Measurements from ENCODE around the gene HMGXB4. TPM values are rescaled to one million over a fixed set of nuclear protein-coding genes. Genes with fewer than 3 reads are reported as not detected.
A peak's percentile ranks its signal among the peaks of the same experiment; 100 is the strongest.

HMGXB4 gene
- total and polyA plus RNA-seq, 2 of the 13 experiments (the other 11 are each of a cell fraction or from before 2014, with no cell fraction given) = 13.9 to 16.3 TPM

GRCh38 chr22:35299673-35300499 is 42.6 kb downstream of the HMGXB4 start, which contains the start of gene TOM1 (continued):
- TF ChIP-seq GABPA (IDR thresholded peaks at IDR 0.05; ENCODE audit: low read depth, low read length) (peak; percentile 50), GABPA (CRISPR knock-in tag; IDR thresholded peaks at IDR 0.05; ENCODE audit: low read depth) (peak; percentile 85), ZNF589 (CRISPR knock-in tag; conservative IDR thresholded peaks at IDR 0.05) (0 out of 2 replicates have a peak, but pooled peaks have one; percentile 50), ELF3 (CRISPR knock-in tag; IDR thresholded peaks at IDR 0.05) (no peak; the same call in 1 of the 2 replicates), ZFP37 (CRISPR knock-in tag; IDR thresholded peaks at IDR 0.05; ENCODE audit: borderline replicate concordance) (no peak), ATM (IDR thresholded peaks at IDR 0.05; ENCODE audit: borderline replicate concordance) (no peak), ZFP62 (CRISPR knock-in tag; IDR thresholded peaks at IDR 0.05) (no peak), TBX2 (CRISPR knock-in tag; IDR thresholded peaks at IDR 0.05; ENCODE audit: borderline replicate concordance) (peak; percentile 74; the same call in 1 of the 2 replicates), ZNF121 (CRISPR knock-in tag; IDR thresholded peaks at IDR 0.05) (peak; percentile 88), HBP1 (CRISPR knock-in tag; IDR thresholded peaks at IDR 0.05; ENCODE audit: low read depth) (no peak), PAX8 (CRISPR knock-in tag; IDR thresholded peaks at IDR 0.05; ENCODE audit: borderline replicate concordance) (peak; percentile 65; the same call in 1 of the 2 replicates), ZC3H4 (CRISPR knock-in tag; IDR thresholded peaks at IDR 0.05; ENCODE audit: borderline replicate concordance) (no peak), SRSF1 (optimal IDR thresholded peaks at IDR 0.05; ENCODE audit: low read depth, low read length) (no peak), NCOR1 (IDR thresholded peaks at IDR 0.05; ENCODE audit: borderline replicate concordance, low read length) (peak; percentile 57; the same call in 1 of the 2 replicates), ZNF749 (CRISPR knock-in tag; IDR thresholded peaks at IDR 0.05; ENCODE audit: borderline replicate concordance) (no peak), ZNF670 (CRISPR knock-in tag; IDR thresholded peaks at IDR 0.05; ENCODE audit: borderline replicate concordance) (peak; percentile 77; the same call in 1 of the 2 replicates), PTBP1 (IDR thresholded peaks at IDR 0.05; ENCODE audit: low read depth, low read length, poor library complexity, severe bottlenecking) (peak; percentile 76), KLF12 (CRISPR knock-in tag; IDR thresholded peaks at IDR 0.05; ENCODE audit: borderline replicate concordance) (no peak; the same call in 1 of the 2 replicates), ZNF556 (CRISPR knock-in tag; IDR thresholded peaks at IDR 0.05; ENCODE audit: borderline replicate concordance) (peak; percentile 50; the same call in 1 of the 2 replicates), ZNF7 (CRISPR knock-in tag; IDR thresholded peaks at IDR 0.05) (no peak), ZNF562 (CRISPR knock-in tag; IDR thresholded peaks at IDR 0.05; ENCODE audit: borderline replicate concordance) (no peak), ZNF441 (CRISPR knock-in tag; IDR thresholded peaks at IDR 0.05; ENCODE audit: borderline replicate concordance) (peak; percentile 61; the same call in 1 of the 2 replicates)
- TF ChIP-seq, protein P1, sequence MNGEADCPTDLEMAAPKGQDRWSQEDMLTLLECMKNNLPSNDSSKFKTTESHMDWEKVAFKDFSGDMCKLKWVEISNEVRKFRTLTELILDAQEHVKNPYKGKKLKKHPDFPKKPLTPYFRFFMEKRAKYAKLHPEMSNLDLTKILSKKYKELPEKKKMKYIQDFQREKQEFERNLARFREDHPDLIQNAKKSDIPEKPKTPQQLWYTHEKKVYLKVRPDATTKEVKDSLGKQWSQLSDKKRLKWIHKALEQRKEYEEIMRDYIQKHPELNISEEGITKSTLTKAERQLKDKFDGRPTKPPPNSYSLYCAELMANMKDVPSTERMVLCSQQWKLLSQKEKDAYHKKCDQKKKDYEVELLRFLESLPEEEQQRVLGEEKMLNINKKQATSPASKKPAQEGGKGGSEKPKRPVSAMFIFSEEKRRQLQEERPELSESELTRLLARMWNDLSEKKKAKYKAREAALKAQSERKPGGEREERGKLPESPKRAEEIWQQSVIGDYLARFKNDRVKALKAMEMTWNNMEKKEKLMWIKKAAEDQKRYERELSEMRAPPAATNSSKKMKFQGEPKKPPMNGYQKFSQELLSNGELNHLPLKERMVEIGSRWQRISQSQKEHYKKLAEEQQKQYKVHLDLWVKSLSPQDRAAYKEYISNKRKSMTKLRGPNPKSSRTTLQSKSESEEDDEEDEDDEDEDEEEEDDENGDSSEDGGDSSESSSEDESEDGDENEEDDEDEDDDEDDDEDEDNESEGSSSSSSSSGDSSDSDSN (CRISPR knock-in tag; IDR thresholded peaks at IDR 0.05) = peak; percentile 76; the same call in 1 of the 2 replicates

All from HepG2 (cell line).